MM.1S (cell line): Measurements from ENCODE around the gene SLC28A1.

Experiments used
- CTCF ChIP-seq: fragments of 300-600 bp; sonication (generic); IDR thresholded peaks from 2 replicates; pipeline ENCODE4 v1.5.1; 2016; ENCODE audit warnings: antibody characterized with exemption, low read length, mixed read lengths
- EZH2 ChIP-seq: fragments of 300-600 bp; sonication (generic); optimal IDR thresholded peaks from 2 replicates; pipeline ENCODE3; 2017; ENCODE audit warnings: low read depth, mild to moderate bottlenecking, antibody characterized with exemption, low read length, mixed read lengths

GRCh38 chr15:84892786-84893307, 8.4 kb downstream of the SLC28A1 start:
- no peak for TF ChIP-seq EZH2
- no peak for TF ChIP-seq CTCF
